ENCODE measurements around the gene EDN3.

GRCh38 chr20:59269411-59270025 lies 30.9 kb upstream of the EDN3 start:
- no peak for TF ChIP-seq SIN3A (conservative IDR thresholded peaks at IDR 0.05 in 1 of 2, IDR thresholded peaks at IDR 0.05 in 1 of 2; ENCODE audit: low read depth in 1 of 2, low read length in 2 of 2)
- TF ChIP-seq EP300 (IDR thresholded peaks at IDR 0.05; ENCODE audit: borderline replicate concordance in 1 of 2, low read depth in 2 of 2, low read length in 2 of 2): no peak
- TF ChIP-seq MAX (IDR thresholded peaks at IDR 0.05): no peak
- TF ChIP-seq TAF1 (IDR thresholded peaks at IDR 0.05; ENCODE audit: low read depth, low read length): no peak
